Naive B cell (primary cell): ENCODE measurements around the gene FSIP1. TPM values are rescaled to one million over a fixed set of nuclear protein-coding genes. Genes with fewer than 3 reads are reported as not detected.

Source experiments
- ATAC-seq, 2 donors: fragments of 150-1000 bp; cut with Tn5 transposase; 2 replicates each; pipeline ENCODE4 v1.10.0; 2021; ENCODE audit warnings: low read depth in 2 of 2, mild to moderate bottlenecking in 2 of 2, moderate library complexity in 2 of 2
- DNase-seq: peaks from one replicate; pipeline ENCODE4 v3.0.0; 2022
- H3K27ac Mint-ChIP-seq, 6 donors: one replicate each; pipeline ENCODE4 v1.8.0; 2020 to 2022; ENCODE audit warnings: mild to moderate bottlenecking in 6 of 6, mixed read lengths in 6 of 6, moderate library complexity in 5 of 6, inconsistent platforms in 2 of 6
- H3K27me3 Mint-ChIP-seq, 3 donors: one replicate each; pipeline ENCODE4 v1.8.0; 2021 to 2022; ENCODE audit warnings: mixed read lengths in 3 of 3, mild to moderate bottlenecking in 1 of 3
- H3K36me3 Mint-ChIP-seq, 2 donors: one replicate each; pipeline ENCODE4 v1.8.0; 2020 to 2022; ENCODE audit warnings: mixed read lengths in 2 of 2, inconsistent platforms in 1 of 2, mild to moderate bottlenecking in 1 of 2
- H3K4me1 Mint-ChIP-seq, 3 donors: one replicate each; pipeline ENCODE4 v1.8.0; 2020 to 2022; ENCODE audit warnings: mixed read lengths in 3 of 3, inconsistent platforms in 1 of 3, mild to moderate bottlenecking in 1 of 3, moderate library complexity in 1 of 3
- H3K4me3 Mint-ChIP-seq, 8 donors: one replicate each; pipeline ENCODE4 v1.8.0; 2020 to 2022; ENCODE audit warnings: mild to moderate bottlenecking in 8 of 8, mixed read lengths in 8 of 8, moderate library complexity in 8 of 8, inconsistent platforms in 2 of 8
- H3K9me3 Mint-ChIP-seq, 7 donors: one replicate each; pipeline ENCODE4 v1.8.0; 2020 to 2022; ENCODE audit warnings: mixed read lengths in 7 of 7, mild to moderate bottlenecking in 5 of 7, inconsistent platforms in 2 of 7, moderate library complexity in 1 of 7
- polyA plus RNA-seq, 6 donors: library from polyadenylated mRNA; unstranded; fragments of 300-500 nt; fragmentation: Illumina TruSeq; gene quantifications; one replicate each; pipeline ENCODE4 v1.2.3, GENCODE V29; 2021; ENCODE audit warnings: low read depth in 6 of 6

The FSIP1 gene
- polyA plus RNA-seq, 6 donors from 2014 or later, result 0.14 to 0.44 (median 0.27) TPM

- H3K4me3 Mint-ChIP-seq, result no peak overlapping the region
- no peak overlapping the region for H3K27ac Mint-ChIP-seq
- H3K4me1 Mint-ChIP-seq, result no peaks in the 10 kb centered on the region
- H3K36me3 Mint-ChIP-seq, result no peaks in the 10 kb centered on the region
- H3K9me3 Mint-ChIP-seq, result no peaks in the 10 kb centered on the region
- DNase-seq, result no peak
- H3K27me3 Mint-ChIP-seq, result peaks cover 9 to 15% (median 9%) of the 10 kb centered on the region in 3 donors
- ATAC-seq, result no peak
These were observed 19.1 kb upstream of the FSIP1 start for GRCh38 chr15:39801641-39802309.

GRCh38 chr15:39799552-39800011, 16.9 kb upstream of the FSIP1 start:
- no peak overlapping the region for H3K4me3 Mint-ChIP-seq
- DNase-seq (no peak), ATAC-seq (no peak)
- H3K27me3 Mint-ChIP-seq, result peaks cover 22 to 32% (median 24%) of the 10 kb centered on the region in 3 donors
- no peaks in the 10 kb centered on the region for H3K4me1 Mint-ChIP-seq
- peak overlapping the region in 1 of 6 donors; percentile 38 for H3K27ac Mint-ChIP-seq
- H3K9me3 Mint-ChIP-seq, result no peaks in the 10 kb centered on the region
- no peaks in the 10 kb centered on the region for H3K36me3 Mint-ChIP-seq

- no peak for DNase-seq
- ATAC-seq, result no peak
- Mint-ChIP-seq H3K4me3 (no peak overlapping the region), H3K27ac (no peak overlapping the region), H3K9me3 (no peaks in the 10 kb centered on the region), H3K4me1 (no peaks in the 10 kb centered on the region), H3K36me3 (no peaks in the 10 kb centered on the region), H3K27me3 (peaks cover 22 to 32% (median 24%) of the 10 kb centered on the region in 3 donors)
These were observed 15.7 kb upstream of the FSIP1 start for GRCh38 chr15:39798382-39798781.

GRCh38 chr15:39797407-39797806, 14.8 kb upstream of the FSIP1 start:
- Mint-ChIP-seq H3K27me3 (peaks cover 22 to 32% (median 24%) of the 10 kb centered on the region in 3 donors), H3K4me3 (peak overlapping the region in 1 of 8 donors; percentile 0), H3K27ac (no peak overlapping the region), H3K9me3 (no peaks in the 10 kb centered on the region), H3K4me1 (no peaks in the 10 kb centered on the region), H3K36me3 (no peaks in the 10 kb centered on the region)
- ATAC-seq, result no peak
- DNase-seq, result no peak

- H3K4me1 Mint-ChIP-seq, result no peaks in the 10 kb centered on the region
- no peaks in the 10 kb centered on the region for H3K9me3 Mint-ChIP-seq
- DNase-seq (no peak), ATAC-seq (no peak)
- no peak overlapping the region for H3K27ac Mint-ChIP-seq
- no peak overlapping the region for H3K4me3 Mint-ChIP-seq
- no peaks in the 10 kb centered on the region for H3K36me3 Mint-ChIP-seq
- H3K27me3 Mint-ChIP-seq, result peaks cover 22 to 32% (median 24%) of the 10 kb centered on the region in 3 donors
These were observed 14.0 kb upstream of the FSIP1 start for GRCh38 chr15:39796601-39797000.

GRCh38 chr15:39795486-39795885, 12.8 kb upstream of the FSIP1 start:
- Mint-ChIP-seq H3K27me3 (peaks cover 15 to 32% (median 16%) of the 10 kb centered on the region in 3 donors), H3K9me3 (no peaks in the 10 kb centered on the region), H3K36me3 (no peaks in the 10 kb centered on the region), H3K27ac (no peak overlapping the region), H3K4me3 (no peak overlapping the region), H3K4me1 (no peaks in the 10 kb centered on the region)
- ATAC-seq (no peak), DNase-seq (no peak)

- Mint-ChIP-seq H3K27me3 (peaks cover 15 to 32% (median 16%) of the 10 kb centered on the region in 3 donors), H3K4me1 (no peaks in the 10 kb centered on the region), H3K27ac (peak overlapping the region in 1 of 6 donors; percentile 44), H3K9me3 (no peaks in the 10 kb centered on the region), H3K4me3 (peak overlapping the region in 1 of 8 donors; percentile 1), H3K36me3 (no peaks in the 10 kb centered on the region)
- ATAC-seq (no peak), DNase-seq (no peak)
These were observed 12.3 kb upstream of the FSIP1 start for GRCh38 chr15:39794954-39795353.

GRCh38 chr15:39793923-39794322, 11.3 kb upstream of the FSIP1 start:
- no peak for ATAC-seq
- DNase-seq, result no peak
- no peaks in the 10 kb centered on the region for H3K36me3 Mint-ChIP-seq
- H3K27ac Mint-ChIP-seq, result no peak overlapping the region
- H3K4me1 Mint-ChIP-seq, result no peaks in the 10 kb centered on the region
- no peak overlapping the region for H3K4me3 Mint-ChIP-seq
- no peaks in the 10 kb centered on the region for H3K9me3 Mint-ChIP-seq
- H3K27me3 Mint-ChIP-seq, result peaks cover 15 to 27% (median 16%) of the 10 kb centered on the region in 3 donors

- H3K9me3 Mint-ChIP-seq, result no peaks in the 10 kb centered on the region
- no peak overlapping the region for H3K4me3 Mint-ChIP-seq
- H3K27me3 Mint-ChIP-seq, result peaks cover 15 to 27% (median 16%) of the 10 kb centered on the region in 3 donors
- H3K4me1 Mint-ChIP-seq, result no peaks in the 10 kb centered on the region
- H3K27ac Mint-ChIP-seq, result no peak overlapping the region
- ATAC-seq (no peak), DNase-seq (no peak)
- no peaks in the 10 kb centered on the region for H3K36me3 Mint-ChIP-seq
These were observed 10.2 kb upstream of the FSIP1 start for GRCh38 chr15:39792844-39793335.

- no peaks in the 10 kb centered on the region for H3K9me3 Mint-ChIP-seq
- ATAC-seq, result no peak
- H3K36me3 Mint-ChIP-seq, result no peaks in the 10 kb centered on the region
- no peaks in the 10 kb centered on the region for H3K4me1 Mint-ChIP-seq
- H3K27me3 Mint-ChIP-seq, result peaks cover 14 to 22% (median 15%) of the 10 kb centered on the region in 3 donors
- H3K27ac Mint-ChIP-seq, result no peak overlapping the region
- no peak for DNase-seq
- no peak overlapping the region for H3K4me3 Mint-ChIP-seq
These were observed 9.6 kb upstream of the FSIP1 start for GRCh38 chr15:39792025-39792843.

- DNase-seq (no peak), ATAC-seq (no peak)
- Mint-ChIP-seq H3K9me3 (no peaks in the 10 kb centered on the region), H3K27ac (no peak overlapping the region), H3K27me3 (no peaks in the 10 kb centered on the region), H3K36me3 (no peaks in the 10 kb centered on the region), H3K4me3 (peak overlapping the region in 1 of 8 donors; percentile 27), H3K4me1 (peaks cover 2 to 13% (median 9%) of the 10 kb centered on the region in 3 donors)
These were observed 7.1 kb upstream of the FSIP1 start for GRCh38 chr15:39789736-39790135.

- no peak for ATAC-seq
- H3K27ac Mint-ChIP-seq, result no peak overlapping the region
These were observed 6.3 kb upstream of the FSIP1 start for GRCh38 chr15:39788800-39789565.

GRCh38 chr15:39788108-39788507, 5.5 kb upstream of the FSIP1 start:
- Mint-ChIP-seq H3K4me3 (peak overlapping the region in 1 of 8 donors; percentile 52), H3K27ac (no peak overlapping the region), H3K36me3 (no peaks in the 10 kb centered on the region), H3K4me1 (peaks cover 10 to 29% (median 22%) of the 10 kb centered on the region in 3 donors), H3K9me3 (no peaks in the 10 kb centered on the region), H3K27me3 (no peaks in the 10 kb centered on the region)
- ATAC-seq (no peak), DNase-seq (no peak)

More at GRCh38 chr15:39788800-39789565, 6.3 kb upstream of the FSIP1 start:
- Mint-ChIP-seq H3K27me3 (no peaks in the 10 kb centered on the region), H3K9me3 (no peaks in the 10 kb centered on the region), H3K4me1 (peaks cover 3 to 21% (median 14%) of the 10 kb centered on the region in 3 donors), H3K36me3 (no peaks in the 10 kb centered on the region), H3K4me3 (peak overlapping the region in 2 of 8 donors; percentile 27 to 40)
- DNase-seq, result no peak
